Esophagus (tissue), 2 donors: ENCODE measurements around the gene MAFG. TPM values are rescaled to one million over a fixed set of nuclear protein-coding genes. Genes with fewer than 3 reads are reported as not detected.

Experiments used
- H3K27ac ChIP-seq, 2 donors: one replicate each; pipeline ENCODE4 v1.5.1; 2013; ENCODE audit warnings: low read depth in 2 of 2, mild to moderate bottlenecking in 2 of 2, inconsistent platforms in 1 of 2, low read length in 1 of 2, moderate library complexity in 1 of 2
- H3K27me3 ChIP-seq, 2 donors: one replicate each; pipeline ENCODE4 v1.6.1; 2013; ENCODE audit warnings: low read length in 2 of 2, control low read depth in 1 of 2, mild to moderate bottlenecking in 1 of 2; ENCODE audit not compliant: insufficient read depth in 2 of 2, control insufficient read depth in 1 of 2
- H3K36me3 ChIP-seq, 2 donors: one replicate each; pipeline ENCODE4 v1.6.1; 2013; ENCODE audit warnings: low read length in 1 of 2; ENCODE audit not compliant: control insufficient read depth in 2 of 2, insufficient read depth in 2 of 2
- H3K4me1 ChIP-seq, 2 donors: one replicate each; pipeline ENCODE4 v1.6.1; 2013; ENCODE audit warnings: low read length in 1 of 2; ENCODE audit not compliant: control insufficient read depth in 2 of 2, insufficient read depth in 2 of 2
- H3K4me3 ChIP-seq, 2 donors: one replicate each; pipeline ENCODE4 v1.5.1; 2013; ENCODE audit warnings: low read length in 2 of 2, mild to moderate bottlenecking in 2 of 2, low read depth in 1 of 2, moderate library complexity in 1 of 2
- H3K9me3 ChIP-seq, 2 donors: one replicate each; pipeline ENCODE4 v1.6.1; 2013; ENCODE audit warnings: mild to moderate bottlenecking in 2 of 2, low read depth in 1 of 2, low read length in 1 of 2, moderate library complexity in 1 of 2; ENCODE audit not compliant: control insufficient read depth in 2 of 2, insufficient read depth in 1 of 2
- WGBS, 2 donors: extraction: QIAGEN DNeasy Blood & Tissue Kit; methylation state at CpG; one replicate each; pipeline ENCODE4 v1.1.7; 2013; 5-methylcytosine and 5-hydroxymethylcytosine counted together
- polyA plus RNA-seq, 2 donors: library from polyadenylated mRNA; stranded (reverse); fragments of 200-250 nt; gene quantifications; one replicate each; pipeline ENCODE4 v1.2.3, GENCODE V29; 2013
- donor health status: healthy with polysubstance abuse.
- donor health status: Bipolar disorder and iron deficiency.

The MAFG gene
- polyA plus RNA-seq, 2 donors = 10.3 to 11.9 TPM

DNA sequence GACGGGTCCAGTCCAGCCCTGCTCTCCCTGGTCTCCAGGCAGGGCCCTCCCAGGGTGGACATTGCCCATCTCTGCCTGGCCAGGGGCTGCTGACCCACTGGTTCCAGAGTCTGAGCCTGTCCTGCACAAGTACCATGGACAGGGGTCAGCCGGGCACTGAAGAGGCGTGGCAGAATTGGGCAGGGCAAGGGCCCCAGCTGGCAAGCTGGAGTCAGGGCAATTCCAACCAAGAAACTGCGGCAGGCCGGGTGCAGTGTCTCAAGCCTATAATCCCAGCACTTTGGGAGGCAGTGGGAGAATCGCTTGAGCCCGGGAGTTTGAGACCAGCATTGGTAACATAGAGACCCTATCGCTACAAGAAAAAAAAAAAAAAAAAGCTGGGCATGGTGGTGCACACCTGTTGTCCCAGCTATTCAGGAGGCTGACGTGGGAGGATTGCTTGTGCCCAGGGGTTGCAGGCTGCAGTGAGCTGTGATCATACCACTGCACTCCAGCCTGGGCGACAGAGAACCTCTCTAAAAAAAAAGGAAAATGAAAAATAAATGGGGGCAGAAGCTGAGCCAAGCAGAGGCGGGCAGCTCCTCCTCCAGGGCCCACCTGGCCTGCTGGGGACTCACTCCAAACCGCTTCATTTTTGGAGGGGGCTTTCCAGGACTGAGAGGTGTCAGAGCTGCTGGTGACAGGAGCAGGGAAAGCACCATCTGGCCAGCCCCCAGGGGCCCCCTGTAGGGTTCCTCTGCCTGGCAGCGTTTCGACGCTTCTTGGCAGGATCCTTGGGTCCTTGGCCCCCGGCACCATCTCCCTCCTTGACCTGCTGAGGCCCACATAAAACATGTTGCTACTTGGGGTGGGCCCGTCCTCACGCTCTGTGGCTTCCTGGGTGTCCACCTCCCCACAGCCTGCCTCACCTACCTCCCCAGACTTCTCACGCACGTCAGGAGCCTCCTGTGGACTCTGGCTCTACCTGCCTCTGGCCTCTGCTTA is 2.9 kb upstream of the MAFG start:
- Histone ChIP-seq H3K4me1 (peaks cover 0 to 16% of the 10 kb centered on the region in 2 donors), H3K27ac (no peak overlapping the region), H3K9me3 (no peaks in the 10 kb centered on the region), H3K4me3 (no peak overlapping the region), H3K36me3 (no peaks in the 10 kb centered on the region), H3K27me3 (no peaks in the 10 kb centered on the region)
- WGBS, 2 donors = 59% methylated on average over 20 of the region's 20 CpGs

DNA sequence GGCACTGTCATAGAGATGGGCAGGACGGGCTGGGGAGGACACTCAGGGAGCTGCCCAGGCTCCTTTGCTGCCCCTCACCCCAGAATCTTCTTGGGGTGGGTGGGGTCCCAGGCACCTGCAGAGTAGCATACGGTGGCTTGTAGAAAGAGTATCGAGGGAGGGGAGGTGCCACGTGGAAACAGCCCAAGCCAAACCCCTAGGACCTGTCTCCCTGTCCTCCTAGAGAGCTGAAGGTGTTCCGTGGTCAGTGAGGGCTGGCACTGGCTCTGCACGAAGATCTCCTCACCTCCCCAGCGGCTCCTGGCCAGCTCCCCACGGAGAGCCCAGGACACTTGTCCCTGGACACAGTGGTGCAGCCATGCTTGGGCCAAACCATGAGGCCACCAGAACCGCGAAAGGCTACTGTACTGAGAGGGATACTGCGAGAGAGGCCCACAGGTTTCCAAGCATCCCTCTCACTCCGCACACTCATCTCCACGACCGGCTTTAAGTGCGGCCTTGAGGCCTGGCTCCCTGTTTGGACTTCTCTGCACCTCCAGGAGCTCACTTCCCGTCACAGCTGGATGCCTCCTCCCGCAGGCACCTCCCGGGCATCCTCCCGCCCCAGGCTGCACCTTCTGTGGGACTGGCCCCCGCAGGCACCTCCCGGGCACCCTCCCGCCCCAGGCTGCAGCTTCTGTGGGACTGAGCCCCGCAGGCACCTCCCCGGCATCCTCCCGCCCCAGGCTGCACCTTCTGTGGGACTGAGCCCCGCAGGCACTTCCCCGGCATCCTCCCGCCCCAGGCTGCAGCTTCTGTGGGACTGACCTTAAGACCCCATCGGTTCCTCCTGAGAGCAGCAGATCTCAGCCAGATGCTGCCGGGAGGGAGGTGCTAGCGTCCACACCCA is 2.0 kb upstream of the MAFG start:
- Histone ChIP-seq H3K4me3 (no peak overlapping the region), H3K9me3 (no peaks in the 10 kb centered on the region), H3K27ac (no peak overlapping the region), H3K27me3 (no peaks in the 10 kb centered on the region), H3K4me1 (peaks cover 7 to 22% of the 10 kb centered on the region in 2 donors), H3K36me3 (no peaks in the 10 kb centered on the region)
- 88 to 89% methylated on average over 31 of the region's 31 CpGs for WGBS, 2 donors

- peak overlapping the region in 1 of 2 donors; percentile 0 for H3K27ac ChIP-seq
- no peaks in the 10 kb centered on the region for H3K27me3 ChIP-seq
- WGBS, 2 donors = 27 to 29% methylated on average over 44 of the region's 44 CpGs
Measured at GRCh38 chr17:81928544-81929252, 1.2 kb upstream of the MAFG start.

GRCh38 chr17:81927152-81927652 is 333 bp downstream of the MAFG start:
- peak overlapping the region; percentile 95 to 98 for H3K27ac ChIP-seq
- H3K27me3 ChIP-seq = no peaks in the 10 kb centered on the region
- no peaks in the 10 kb centered on the region for H3K9me3 ChIP-seq
- H3K36me3 ChIP-seq = peaks cover 0 to 7% of the 10 kb centered on the region in 2 donors
- peaks cover 22 to 30% of the 10 kb centered on the region in 2 donors for H3K4me1 ChIP-seq
- 0 to 1% methylated on average over 35 to 78 of the region's 78 CpGs for WGBS, 2 donors
- H3K4me3 ChIP-seq = peak overlapping the region; percentile 73 to 83

More at GRCh38 chr17:81928544-81929252, 1.2 kb upstream of the MAFG start:
- peaks cover 13 to 23% of the 10 kb centered on the region in 2 donors for H3K4me1 ChIP-seq
- peak overlapping the region; percentile 63 to 73 for H3K4me3 ChIP-seq
- H3K9me3 ChIP-seq = no peaks in the 10 kb centered on the region
- no peaks in the 10 kb centered on the region for H3K36me3 ChIP-seq

- Histone ChIP-seq H3K27ac (peak overlapping the region; percentile 95 to 98), H3K4me1 (peaks cover 22 to 35% of the 10 kb centered on the region in 2 donors), H3K36me3 (peaks cover 0 to 12% of the 10 kb centered on the region in 2 donors), H3K27me3 (no peaks in the 10 kb centered on the region), H3K4me3 (peak overlapping the region; percentile 73 to 83), H3K9me3 (no peaks in the 10 kb centered on the region)
- 0 to 1% methylated on average over 45 to 46 of the region's 46 CpGs for WGBS, 2 donors
Measured at GRCh38 chr17:81926451-81927151, 934 bp downstream of the MAFG start.

- WGBS, 2 donors = 53 to 56% methylated on average over 10 of the region's 10 CpGs
- H3K27ac ChIP-seq = peak overlapping the region; percentile 95 to 98
- H3K4me1 ChIP-seq = peaks cover 22 to 35% of the 10 kb centered on the region in 2 donors
- no peaks in the 10 kb centered on the region for H3K9me3 ChIP-seq
- H3K4me3 ChIP-seq = peak overlapping the region; percentile 73 to 83
- H3K27me3 ChIP-seq = no peaks in the 10 kb centered on the region
- peaks cover 0 to 15% of the 10 kb centered on the region in 2 donors for H3K36me3 ChIP-seq
Measured at GRCh38 chr17:81925860-81926450, 1.6 kb downstream of the MAFG start.

DNA sequence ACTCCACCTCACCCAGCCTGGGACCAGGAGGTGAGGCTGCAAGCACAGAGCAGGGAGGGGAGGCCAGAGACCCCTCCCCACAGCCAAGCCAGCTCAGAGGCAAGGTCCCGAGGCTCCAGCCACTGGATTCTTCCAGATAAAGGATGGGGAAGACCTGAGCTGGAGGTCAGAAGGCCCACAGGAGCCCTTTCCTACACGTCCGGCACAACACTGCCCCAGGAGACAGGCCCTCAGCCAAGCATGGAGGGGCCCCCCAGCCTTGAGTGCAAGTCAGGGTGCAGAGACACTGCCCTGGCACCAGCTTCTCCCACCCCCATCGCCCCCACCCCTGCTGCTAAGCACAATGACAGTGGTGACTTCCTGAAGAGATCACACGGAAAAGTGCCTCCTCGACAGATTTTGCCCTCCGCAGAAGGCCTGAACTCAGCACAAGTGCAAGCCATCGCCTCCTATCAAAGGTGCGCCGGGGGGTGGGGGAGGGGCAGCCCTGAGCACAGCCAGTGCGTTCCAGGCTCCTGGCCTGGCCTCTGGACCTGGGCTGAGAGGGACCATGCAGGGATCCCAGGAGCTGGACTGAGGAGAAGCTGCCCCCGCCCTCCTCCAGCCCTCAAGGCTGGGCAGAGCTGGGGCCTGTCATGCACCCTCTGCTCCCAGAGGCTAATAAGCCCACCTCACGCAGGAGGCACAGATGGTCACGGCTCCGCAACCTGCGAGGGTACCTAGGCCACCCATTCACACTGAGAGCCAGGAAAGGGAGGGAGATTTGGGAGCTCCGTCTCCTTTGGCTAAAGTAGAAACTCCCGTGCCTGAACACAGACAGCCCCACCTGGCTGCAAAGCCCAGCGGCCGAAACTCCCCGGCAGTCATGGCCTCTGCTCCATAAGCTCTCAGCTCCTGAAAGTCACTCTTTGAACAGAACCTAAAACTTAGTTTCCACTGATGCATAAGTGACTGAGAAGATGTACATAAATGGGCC is 2.7 kb downstream of the MAFG start:
- Histone ChIP-seq H3K4me3 (no peak overlapping the region), H3K4me1 (peaks cover 25 to 35% of the 10 kb centered on the region in 2 donors)

More for the DNA sequence above, 2.7 kb downstream of the MAFG start:
- H3K27ac ChIP-seq = peak overlapping the region; percentile 47 to 90
- WGBS, 2 donors = 59 to 67% methylated on average over 21 of the region's 21 CpGs
- no peaks in the 10 kb centered on the region for H3K9me3 ChIP-seq
- peaks cover 4 to 17% of the 10 kb centered on the region in 2 donors for H3K36me3 ChIP-seq
- H3K27me3 ChIP-seq = no peaks in the 10 kb centered on the region
